SIG-M5 treated with dmso at 0.1 percent for 504 hours (cell line): ENCODE measurements around the gene STAT5A.
A peak's percentile ranks its signal among the peaks of the same experiment; 100 is the strongest.
"Not testable (repeated sequence)": the region's sequence is repeated elsewhere in the genome, so short reads cannot be mapped to it uniquely, and the experiment has no call there.

Experiments used
- DNase-seq: peaks from one replicate; lab custom pipeline; 2025; ENCODE audit not compliant: unreplicated experiment; lab: John Stamatoyannopoulos, UW

STAT5A gene

GRCh38 chr17:42305543-42306384 is 17.5 kb downstream of the STAT5A start:
- DNase-seq, result no peak

GRCh38 chr17:42306385-42306667 is 18.0 kb downstream of the STAT5A start:
- DNase-seq, result no peak

GRCh38 chr17:42307362-42307927 is 19.1 kb downstream of the STAT5A start:
- DNase-seq, result no peak

GRCh38 chr17:42308446-42308845 is 20.1 kb downstream of the STAT5A start:
- no peak for DNase-seq

GRCh38 chr17:42309142-42309541 is 20.8 kb downstream of the STAT5A start:
- no peak for DNase-seq

GRCh38 chr17:42309986-42310786 is 21.9 kb downstream of the STAT5A start:
- no peak for DNase-seq

GRCh38 chr17:42310787-42311215 is 22.5 kb downstream of the STAT5A start:
- DNase-seq, result no peak

- peak; percentile 87 for DNase-seq
These were observed 23.1 kb downstream of the STAT5A start for GRCh38 chr17:42311240-42312034.

GRCh38 chr17:42312035-42312284 is 23.7 kb downstream of the STAT5A start:
- no peak for DNase-seq

GRCh38 chr17:42312285-42313130 is 24.2 kb downstream of the STAT5A start:
- DNase-seq, result peak; percentile 79

- no peak for DNase-seq
These were observed 25.1 kb downstream of the STAT5A start for GRCh38 chr17:42313389-42313772.

GRCh38 chr17:42313773-42314566 is 25.7 kb downstream of the STAT5A start:
- DNase-seq, result no peak

- DNase-seq, result no peak
These were observed 27.3 kb downstream of the STAT5A start for GRCh38 chr17:42315402-42316156.

- no peak for DNase-seq
These were observed 28.5 kb downstream of the STAT5A start for GRCh38 chr17:42316755-42317154.

- no peak for DNase-seq
These were observed 29.1 kb downstream of the STAT5A start for GRCh38 chr17:42317266-42317845.

- not testable (repeated sequence) for DNase-seq
These were observed 29.7 kb downstream of the STAT5A start for GRCh38 chr17:42317967-42318366.

- DNase-seq, result no peak
These were observed 33.3 kb downstream of the STAT5A start for GRCh38 chr17:42321555-42321954.

GRCh38 chr17:42322382-42323267 is 34.3 kb downstream of the STAT5A start:
- DNase-seq, result peak; percentile 89
